KOPT-K1 (cell line): ENCODE results near the gene ABCA1.

Source experiments
- H3K27ac ChIP-seq: fragments of 200-600 bp; sonication (generic); 2 replicates; pipeline ENCODE4 v1.5.1; 2016; ENCODE audit warnings: antibody characterized with exemption, mild to moderate bottlenecking, low read depth, low read length; ENCODE audit not compliant: poor library complexity, severe bottlenecking
- H3K36me3 ChIP-seq: fragments of 200-600 bp; sonication (generic); 2 replicates; pipeline ENCODE4 v1.5.1; 2017; ENCODE audit warnings: antibody characterized with exemption, mild to moderate bottlenecking, low read length, moderate library complexity; ENCODE audit not compliant: insufficient read depth
- H3K9me3 ChIP-seq: fragments of 200-600 bp; sonication (generic); 2 replicates; pipeline ENCODE4 v1.5.1; 2017; ENCODE audit warnings: antibody characterized with exemption, low read length, mild to moderate bottlenecking; ENCODE audit not compliant: insufficient read depth, poor library complexity, severe bottlenecking

Gene ABCA1

GRCh38 chr9:104875897-104876296 is 52.1 kb downstream of the ABCA1 start:
- H3K27ac ChIP-seq, result no peak overlapping the region
- H3K9me3 ChIP-seq, result no peaks in the 10 kb centered on the region
- no peaks in the 10 kb centered on the region for H3K36me3 ChIP-seq

GRCh38 chr9:104875320-104875719 is 52.6 kb downstream of the ABCA1 start:
- H3K27ac ChIP-seq, result no peak overlapping the region
- no peaks in the 10 kb centered on the region for H3K36me3 ChIP-seq
- H3K9me3 ChIP-seq, result no peaks in the 10 kb centered on the region

GRCh38 chr9:104873489-104873850 is 54.5 kb downstream of the ABCA1 start:
- Histone ChIP-seq H3K36me3 (no peaks in the 10 kb centered on the region), H3K27ac (no peak overlapping the region), H3K9me3 (no peaks in the 10 kb centered on the region)

GRCh38 chr9:104872656-104873488 is 55.1 kb downstream of the ABCA1 start:
- H3K27ac ChIP-seq, result no peak overlapping the region
- H3K9me3 ChIP-seq, result no peaks in the 10 kb centered on the region
- no peaks in the 10 kb centered on the region for H3K36me3 ChIP-seq

GRCh38 chr9:104871961-104872527 is 55.9 kb downstream of the ABCA1 start:
- no peak overlapping the region for H3K27ac ChIP-seq
- H3K9me3 ChIP-seq, result no peaks in the 10 kb centered on the region
- no peaks in the 10 kb centered on the region for H3K36me3 ChIP-seq

- no peak overlapping the region for H3K27ac ChIP-seq
- no peaks in the 10 kb centered on the region for H3K36me3 ChIP-seq
- no peaks in the 10 kb centered on the region for H3K9me3 ChIP-seq
Observed at GRCh38 chr9:104869811-104870210, 58.1 kb downstream of the ABCA1 start.

- Histone ChIP-seq H3K9me3 (no peaks in the 10 kb centered on the region), H3K36me3 (no peaks in the 10 kb centered on the region), H3K27ac (no peak overlapping the region)
Observed at GRCh38 chr9:104868687-104869404, 59.1 kb downstream of the ABCA1 start.

- H3K36me3 ChIP-seq, result no peaks in the 10 kb centered on the region
- H3K27ac ChIP-seq, result no peak overlapping the region
- no peaks in the 10 kb centered on the region for H3K9me3 ChIP-seq
Observed at GRCh38 chr9:104868303-104868686, 59.7 kb downstream of the ABCA1 start.

GRCh38 chr9:104866191-104866590 is 61.8 kb downstream of the ABCA1 start:
- Histone ChIP-seq H3K36me3 (no peaks in the 10 kb centered on the region), H3K9me3 (no peaks in the 10 kb centered on the region), H3K27ac (no peak overlapping the region)

GRCh38 chr9:104864675-104865104 is 63.3 kb downstream of the ABCA1 start:
- no peaks in the 10 kb centered on the region for H3K36me3 ChIP-seq
- no peaks in the 10 kb centered on the region for H3K9me3 ChIP-seq
- no peak overlapping the region for H3K27ac ChIP-seq

- Histone ChIP-seq H3K9me3 (no peaks in the 10 kb centered on the region), H3K27ac (peak overlapping the region; percentile 31), H3K36me3 (no peaks in the 10 kb centered on the region)
Observed at GRCh38 chr9:104863180-104863883, 64.6 kb downstream of the ABCA1 start.

- Histone ChIP-seq H3K9me3 (no peaks in the 10 kb centered on the region), H3K27ac (no peak overlapping the region), H3K36me3 (no peaks in the 10 kb centered on the region)
Observed at GRCh38 chr9:104861397-104861796, 66.6 kb downstream of the ABCA1 start.

- Histone ChIP-seq H3K36me3 (no peaks in the 10 kb centered on the region), H3K27ac (no peak overlapping the region), H3K9me3 (no peaks in the 10 kb centered on the region)
Observed at GRCh38 chr9:104860263-104860662, 67.7 kb downstream of the ABCA1 start.

- Histone ChIP-seq H3K9me3 (no peaks in the 10 kb centered on the region), H3K36me3 (no peaks in the 10 kb centered on the region), H3K27ac (no peak overlapping the region)
Observed at GRCh38 chr9:104858846-104859245, 69.1 kb downstream of the ABCA1 start.

- Histone ChIP-seq H3K27ac (no peak overlapping the region), H3K9me3 (no peaks in the 10 kb centered on the region), H3K36me3 (no peaks in the 10 kb centered on the region)
Observed at GRCh38 chr9:104858271-104858670, 69.7 kb downstream of the ABCA1 start.
